ENCODE results near the gene CCND1. TPM values are rescaled to one million over a fixed set of nuclear protein-coding genes. Genes with fewer than 3 reads are reported as not detected.

The CCND1 gene
- total RNA-seq, 1 experiment from 2014 or later, result 522 TPM

- DNase-seq (ENCODE audit: low spot score), result no peak
These were observed 959 bp downstream of the CCND1 start for GRCh38 chr11:69641681-69642548.

- DNase-seq (ENCODE audit: low spot score), result no peak
These were observed 1.6 kb downstream of the CCND1 start for GRCh38 chr11:69642549-69642912.

- DNase-seq (ENCODE audit: low spot score), result peak; percentile 44
These were observed 2.1 kb downstream of the CCND1 start for GRCh38 chr11:69642913-69643632.

- no peak for DNase-seq (ENCODE audit: low spot score)
These were observed 2.7 kb downstream of the CCND1 start for GRCh38 chr11:69643646-69644045.

GRCh38 chr11:69644071-69644961, 3.4 kb downstream of the CCND1 start:
- DNase-seq (ENCODE audit: low spot score), result peak; percentile 85

GRCh38 chr11:69644962-69645675, 4.2 kb downstream of the CCND1 start:
- DNase-seq (ENCODE audit: low spot score), result no peak

- no peak for DNase-seq (ENCODE audit: low spot score)
These were observed 5.0 kb downstream of the CCND1 start for GRCh38 chr11:69645801-69646492.

GRCh38 chr11:69646493-69647389, 5.8 kb downstream of the CCND1 start:
- DNase-seq (ENCODE audit: low spot score), result no peak

GRCh38 chr11:69647390-69647748, 6.4 kb downstream of the CCND1 start:
- DNase-seq (ENCODE audit: low spot score), result no peak

GRCh38 chr11:69647761-69648497, 7.0 kb downstream of the CCND1 start:
- DNase-seq (ENCODE audit: low spot score), result no peak

GRCh38 chr11:69648679-69649575, 8.0 kb downstream of the CCND1 start:
- DNase-seq (ENCODE audit: low spot score), result no peak

- no peak for DNase-seq (ENCODE audit: low spot score)
These were observed 8.6 kb downstream of the CCND1 start for GRCh38 chr11:69649576-69649900.

- no peak for DNase-seq (ENCODE audit: low spot score)
These were observed 9.3 kb downstream of the CCND1 start for GRCh38 chr11:69650081-69650831.

GRCh38 chr11:69650832-69651344, 9.9 kb downstream of the CCND1 start:
- DNase-seq (ENCODE audit: low spot score), result no peak

- DNase-seq (ENCODE audit: low spot score), result no peak
These were observed 11.1 kb downstream of the CCND1 start for GRCh38 chr11:69651834-69652620.

- DNase-seq (ENCODE audit: low spot score), result no peak
These were observed 12.0 kb downstream of the CCND1 start for GRCh38 chr11:69652999-69653398.

Measured in A172 (cell line).